Psoas muscle (tissue), 8 donors: ENCODE data around the gene ZHX3. TPM values are rescaled to one million over a fixed set of nuclear protein-coding genes. Genes with fewer than 3 reads are reported as not detected.

Source experiments
- ATAC-seq, 4 donors: fragments of 200-7000 bp; cut with Tn5 transposase; one replicate each; pipeline ENCODE4 v1.9.1; 2020; ENCODE audit warnings: moderate library complexity in 3 of 4, mild to moderate bottlenecking in 2 of 4
- DNase-seq, 2 donors: peaks; one replicate each; pipeline ENCODE4 v3.0.0-alpha.2; 2020
- H3K27ac ChIP-seq: fragments of 200-600 bp; one replicate; pipeline ENCODE4 v1.8.0; 2022
- H3K27me3 ChIP-seq, 3 donors: fragments of 200-600 bp in 1 of 3; one replicate each; pipeline versions ENCODE4 v1.6.1 to v1.8.0; 2013 to 2022; ENCODE audit warnings: low read length in 2 of 3, mild to moderate bottlenecking in 2 of 3, moderate library complexity in 1 of 3; ENCODE audit not compliant: insufficient read depth in 3 of 3
- H3K36me3 ChIP-seq, 2 donors: fragments of 200-600 bp in 1 of 2; one replicate each; pipeline versions ENCODE4 v1.6.1 to v1.8.0; 2013 to 2022; ENCODE audit warnings: low read depth in 1 of 2, mild to moderate bottlenecking in 1 of 2, moderate library complexity in 1 of 2; ENCODE audit not compliant: insufficient read depth in 1 of 2
- H3K4me1 ChIP-seq: fragments of 200-600 bp; one replicate; pipeline ENCODE4 v1.8.0; 2022
- H3K4me3 ChIP-seq: fragments of 200-600 bp; one replicate; pipeline ENCODE4 v1.8.0; 2022; ENCODE audit warnings: mild to moderate bottlenecking
- H3K9me3 ChIP-seq: fragments of 200-600 bp; one replicate; pipeline ENCODE4 v1.8.0; 2022
- CTCF ChIP-seq: fragments of 200-600 bp; IDR thresholded peaks from one replicate; pipeline ENCODE4 v1.8.0; 2022; ENCODE audit warnings: antibody characterized with exemption
- WGBS, 3 donors: extraction: QIAGEN DNeasy Blood & Tissue Kit; methylation state at CpG; one replicate each; pipeline versions ENCODE4 v1.1.6 to v1.1.7; 2013; 5-methylcytosine and 5-hydroxymethylcytosine counted together
- intact Hi-C, 2 donors: fragments of 100-400 bp; cut with DNase I; formaldehyde crosslinking; loops; one replicate each; pipeline versions ENCODE4 v1.11.0 to v1.14.2; 2022
- polyA plus RNA-seq, 3 donors: library from polyadenylated mRNA; stranded (reverse); fragments of 200-250 nt; gene quantifications; one replicate each; pipeline ENCODE4 v1.2.3, GENCODE V29; 2013
- total RNA-seq, 4 donors: library from RNA; stranded (reverse); fragmentation: NEBNext Ultra II Directional in 2 of 4; extraction: Animal tissue kit (Norgen Biotek cat#: 25700) in 2 of 4; gene quantifications; one replicate each; pipeline versions ENCODE4 v1.2.1 to v1.2.4, GENCODE V29; 2021 to 2023
- donor health status: healthy with polysubstance abuse.
- donor health status: DM: no; HTN: no; CAD: no; lungs with moderate emphysema.
- donor health status: Bipolar disorder and iron deficiency.
- donor health status: healthy.
- donor health status: DM: yes; HTN: yes; CAD: no.
- donor health status: DM: no; HTN: no; CAD: no.
- donor health status: DM: no; HTN: no; CAD: no.
- donor health status: DM: yes; HTN: yes; CAD: no.

ZHX3 gene
- total and polyA plus RNA-seq, 7 donors, result 7.0 to 47.7 (median 39.6) TPM

GRCh38 chr20:41358230-41358629 is 40.7 kb upstream of the ZHX3 start:
- Histone ChIP-seq H3K27me3 (no peaks in the 10 kb centered on the region), H3K27ac (no peak overlapping the region), H3K4me3 (no peak overlapping the region), H3K36me3 (no peaks in the 10 kb centered on the region), H3K4me1 (peaks cover 9% of the 10 kb centered on the region), H3K9me3 (no peaks in the 10 kb centered on the region)
- intact Hi-C loops, result no loop called here
- ATAC-seq (no peak), DNase-seq (peak in 1 of 2 donors; percentile 34)
- WGBS, 3 donors, result 70 to 74% (median 73%) methylated on average over 9 of the region's 9 CpGs
- TF ChIP-seq CTCF, result no peak

DNA sequence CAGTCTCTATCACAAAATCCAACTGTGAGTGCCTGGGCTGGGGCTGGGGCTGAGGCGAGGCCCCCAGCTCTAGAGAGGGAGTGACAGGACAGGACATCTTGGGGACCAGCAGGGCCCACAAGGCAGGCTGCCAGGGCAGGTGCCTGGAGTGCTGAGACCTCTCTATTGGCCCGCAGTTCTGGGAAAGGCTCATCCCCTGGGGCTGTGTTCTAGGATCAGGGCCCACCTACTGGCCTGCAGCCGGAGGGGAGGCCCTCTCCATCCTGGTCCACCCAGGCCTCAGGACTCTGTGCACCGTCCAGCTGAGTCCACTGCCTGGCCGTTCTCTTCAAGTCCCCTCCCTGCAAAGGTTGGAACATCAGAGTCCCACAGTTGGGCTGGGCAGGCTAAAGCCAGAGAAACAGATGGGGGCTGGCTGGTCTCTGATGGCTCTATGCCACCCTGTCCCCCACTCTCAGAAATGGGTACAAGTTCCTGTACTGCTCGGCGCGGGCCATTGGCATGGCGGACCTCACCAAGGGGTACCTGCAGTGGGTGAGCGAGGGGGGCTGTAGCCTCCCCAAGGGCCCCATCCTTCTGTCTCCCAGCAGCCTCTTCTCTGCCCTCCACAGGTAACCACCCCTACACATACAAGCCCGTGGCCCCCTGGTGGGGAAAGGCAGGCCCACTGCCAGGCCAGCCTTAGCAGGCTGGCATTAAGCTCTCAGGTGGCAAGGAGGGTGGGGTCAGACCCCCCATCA is 40.1 kb upstream of the ZHX3 start:
- Histone ChIP-seq H3K27me3 (no peaks in the 10 kb centered on the region), H3K4me3 (no peak overlapping the region), H3K4me1 (peaks cover 9% of the 10 kb centered on the region), H3K36me3 (no peaks in the 10 kb centered on the region), H3K9me3 (no peaks in the 10 kb centered on the region), H3K27ac (no peak overlapping the region)
- no peak for TF ChIP-seq CTCF
- intact Hi-C loops, result no loop called here
- 79 to 88% (median 84%) methylated on average over 11 of the region's 11 CpGs for WGBS, 3 donors
- peak in 1 of 2 donors; percentile 50 for DNase-seq
- ATAC-seq, result no peak

DNA sequence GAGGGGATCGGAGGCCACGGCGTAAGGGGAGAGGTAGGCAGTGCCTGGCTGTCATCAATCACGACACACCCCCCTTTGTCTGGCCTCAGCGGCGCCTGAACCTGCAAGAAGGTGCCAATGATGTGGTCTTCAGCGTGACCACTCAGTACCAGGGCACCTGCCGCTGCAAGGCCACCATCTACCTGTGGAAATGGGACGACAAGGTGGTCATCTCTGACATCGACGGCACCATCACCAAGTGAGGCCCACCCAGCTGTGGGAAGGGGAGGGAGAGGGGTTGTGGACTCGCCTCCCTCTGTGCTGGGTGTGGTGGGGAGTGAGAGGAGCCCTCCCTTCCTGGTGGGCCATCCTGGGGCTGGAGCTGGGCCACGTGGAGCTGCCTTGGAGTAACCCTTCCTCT is 39.4 kb upstream of the ZHX3 start:
- intact Hi-C loops, result no loop called here
- no peaks in the 10 kb centered on the region for H3K36me3 ChIP-seq

GRCh38 chr20:41355598-41356203 is 38.2 kb upstream of the ZHX3 start:
- Histone ChIP-seq H3K4me3 (no peak overlapping the region), H3K9me3 (no peaks in the 10 kb centered on the region), H3K4me1 (no peaks in the 10 kb centered on the region), H3K27ac (no peak overlapping the region), H3K36me3 (no peaks in the 10 kb centered on the region), H3K27me3 (no peaks in the 10 kb centered on the region)
- DNase-seq (peak in 1 of 2 donors; percentile 30), ATAC-seq (no peak)
- WGBS, 3 donors, result 73 to 85% (median 77%) methylated on average over 6 to 7 of the region's 7 CpGs
- TF ChIP-seq CTCF, result no peak
- intact Hi-C loops, result no loop called here

More for the DNA sequence above, 39.4 kb upstream of the ZHX3 start:
- Histone ChIP-seq H3K4me1 (peaks cover 4% of the 10 kb centered on the region), H3K4me3 (no peak overlapping the region), H3K27ac (no peak overlapping the region), H3K9me3 (no peaks in the 10 kb centered on the region), H3K27me3 (no peaks in the 10 kb centered on the region)
- ATAC-seq (no peak), DNase-seq (peak in 1 of 2 donors; percentile 30)
- 87 to 93% (median 89%) methylated on average over 13 of the region's 13 CpGs for WGBS, 3 donors
- no peak for TF ChIP-seq CTCF
